Neural progenitor cell (in vitro differentiated cells): ENCODE measurements around the gene PAEP. TPM values are rescaled to one million over a fixed set of nuclear protein-coding genes. Genes with fewer than 3 reads are reported as not detected.

Experiments
- DNase-seq: peaks from one replicate; pipeline ENCODE4 v3.0.0-alpha.2; 2016; ENCODE audit warnings: low spot score
- H2AFZ ChIP-seq: fragments of 200-600 bp; sonication (generic); replicated peaks from 2 replicates; pipeline ENCODE4 v1.6.1; 2016; ENCODE audit warnings: antibody characterized with exemption
- H3F3A ChIP-seq: fragments of 200-600 bp; sonication (generic); 2 replicates; pipeline ENCODE4 v1.6.1; 2016; ENCODE audit warnings: antibody characterized with exemption, low read depth
- H3K27ac ChIP-seq: fragments of 200-600 bp; sonication (generic); 2 replicates; pipeline ENCODE4 v1.5.1; 2016; ENCODE audit warnings: mild to moderate bottlenecking
- H3K27me3 ChIP-seq: fragments of 200-600 bp; sonication (generic); 2 replicates; pipeline ENCODE4 v1.6.1; 2016; ENCODE audit warnings: mild to moderate bottlenecking, moderate library complexity
- H3K36me3 ChIP-seq: fragments of 200-600 bp; sonication (generic); 2 replicates; pipeline ENCODE4 v1.5.1; 2016
- H3K4me1 ChIP-seq: fragments of 200-600 bp; sonication (generic); 2 replicates; pipeline ENCODE4 v1.6.1; 2016; ENCODE audit warnings: mixed run types
- H3K4me2 ChIP-seq: fragments of 200-600 bp; sonication (generic); 2 replicates; pipeline ENCODE4 v1.6.1; 2016
- H3K4me3 ChIP-seq: fragments of 200-600 bp; sonication (generic); 2 replicates; pipeline ENCODE4 v1.5.1; 2016
- H3K79me2 ChIP-seq: fragments of 200-600 bp; sonication (generic); 2 replicates; pipeline ENCODE4 v1.6.1; 2016; ENCODE audit warnings: low read depth
- H3K9ac ChIP-seq: fragments of 200-600 bp; sonication (generic); 2 replicates; pipeline ENCODE4 v1.6.1; 2016
- H3K9me3 ChIP-seq: fragments of 200-600 bp; sonication (generic); 2 replicates; pipeline ENCODE4 v1.5.1; 2016; ENCODE audit warnings: low read depth
- H4K20me1 ChIP-seq: fragments of 200-600 bp; sonication (generic); 2 replicates; pipeline ENCODE4 v1.6.1; 2016; ENCODE audit warnings: low read depth
- H3K27ac Mint-ChIP-seq: 3 replicates; pipeline ENCODE4 v1.8.0; 2021; ENCODE audit warnings: mixed read lengths
- H3K27me3 Mint-ChIP-seq: 2 replicates; pipeline ENCODE4 v1.8.0; 2022; ENCODE audit warnings: low read depth, mild to moderate bottlenecking, inconsistent platforms, moderate library complexity, mixed read lengths; ENCODE audit not compliant: insufficient read depth
- H3K36me3 Mint-ChIP-seq: 3 replicates; pipeline ENCODE4 v1.8.0; 2021; ENCODE audit warnings: mixed read lengths
- H3K4me1 Mint-ChIP-seq: 3 replicates; pipeline ENCODE4 v1.8.0; 2021; ENCODE audit warnings: mixed read lengths
- H3K4me3 Mint-ChIP-seq: 3 replicates; pipeline ENCODE4 v1.8.0; 2021; ENCODE audit warnings: mild to moderate bottlenecking, moderate library complexity, mixed read lengths
- H3K9me3 Mint-ChIP-seq: 3 replicates; pipeline ENCODE4 v1.8.0; 2020; ENCODE audit warnings: mixed read lengths
- EZH2 ChIP-seq: fragments of 200-600 bp; sonication (generic); IDR thresholded peaks from 2 replicates; pipeline ENCODE4 v1.6.1; 2017; ENCODE audit warnings: antibody characterized with exemption, mild to moderate bottlenecking, moderate library complexity
- EZH2phosphoT487 ChIP-seq: fragments of 200-600 bp; sonication (generic); IDR thresholded peaks from 2 replicates; pipeline ENCODE4 v1.6.1; 2017; ENCODE audit warnings: antibody characterized with exemption
- total RNA-seq: library from RNA; depleted of rRNA; stranded (reverse); fragments of >200 nt; gene quantifications from 2 replicates; pipeline ENCODE4 v1.2.3, GENCODE V29; 2015; ENCODE audit warnings: low replicate concordance
- TF ChIP-seq, protein P1 (sequence below): fragments of 200-600 bp; sonication (generic); IDR thresholded peaks from 2 replicates; pipeline ENCODE4 v1.5.1; 2017; ENCODE audit warnings: antibody characterized with exemption, mild to moderate bottlenecking

Gene PAEP
- total RNA-seq, 1 donor from 2014 or later, result not detected

DNA sequence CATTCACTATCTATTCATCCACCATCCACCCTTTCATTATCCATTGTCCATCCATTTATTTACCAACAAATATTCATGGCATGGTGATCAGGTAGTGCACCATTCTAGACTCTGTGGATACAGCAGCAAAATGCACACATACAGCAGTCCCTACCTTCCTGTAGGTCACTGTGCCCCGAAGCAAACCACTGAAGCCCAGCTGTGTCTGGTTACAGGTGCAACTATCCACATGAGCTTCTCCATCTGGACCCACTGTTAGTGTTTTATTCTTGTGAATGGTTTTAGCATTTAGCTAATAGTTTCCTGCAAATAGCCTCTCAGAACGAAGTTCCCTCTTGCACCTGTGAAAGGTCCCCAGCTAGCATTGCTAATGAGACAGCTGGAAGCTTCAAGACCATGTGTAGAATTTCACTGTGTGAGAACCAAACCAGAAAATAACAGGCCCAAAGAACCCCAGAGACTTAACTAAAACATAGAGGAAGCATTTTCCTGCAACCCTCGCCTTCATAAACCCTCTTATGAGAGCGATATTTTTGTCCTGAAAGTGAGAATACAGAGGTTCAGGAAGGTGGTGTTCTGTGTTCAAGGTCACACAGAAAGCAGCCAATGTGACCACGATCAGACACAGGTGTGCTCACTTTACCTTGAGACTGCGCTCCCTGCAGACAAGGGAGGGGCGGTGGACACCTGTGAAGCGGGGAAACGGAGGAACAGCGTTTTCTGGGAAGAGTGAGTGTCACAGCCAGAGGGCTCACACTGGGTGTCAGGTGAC lies 18.5 kb downstream of the PAEP start:
- Histone ChIP-seq H3K9me3 (no peaks in the 10 kb centered on the region), H3K27ac (no peak overlapping the region)
- no peak overlapping the region for H3K4me3 Mint-ChIP-seq

DNA sequence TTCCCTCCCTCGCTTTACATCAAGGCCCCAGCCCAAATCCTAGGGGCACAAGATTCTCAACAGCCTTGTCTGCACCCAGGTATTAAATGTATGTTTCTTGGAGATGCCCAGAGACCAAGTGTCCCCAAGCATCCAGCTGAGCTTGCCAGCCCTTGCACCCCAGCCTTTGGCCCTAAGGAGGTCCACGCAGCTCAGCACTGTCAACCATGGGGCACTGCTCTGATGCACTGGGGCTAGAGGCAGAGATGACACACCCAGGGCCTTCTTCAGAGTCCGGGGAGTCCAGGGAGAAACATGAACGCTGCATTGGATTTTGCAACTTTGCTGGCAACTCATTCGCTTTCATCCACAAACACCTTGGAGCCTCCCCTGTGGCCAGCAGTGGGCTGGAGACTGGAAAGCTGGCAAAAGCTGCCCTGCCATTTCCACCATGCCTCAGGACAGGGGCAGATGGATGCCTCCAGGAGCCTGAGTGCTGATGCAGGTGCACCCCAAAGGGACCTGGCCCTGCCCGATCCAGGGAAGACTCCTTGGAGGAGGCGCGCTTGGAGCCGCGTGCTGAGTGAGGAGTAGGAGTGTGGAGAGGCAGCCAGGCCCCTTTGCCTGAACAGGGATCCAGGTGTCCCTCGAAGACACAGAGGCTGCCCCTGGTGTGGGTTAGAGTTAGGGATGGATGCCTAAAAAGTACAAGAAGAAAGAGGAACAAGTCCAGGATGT lies 19.3 kb downstream of the PAEP start:
- no peak overlapping the region for H3K27ac Mint-ChIP-seq
- Histone ChIP-seq H3K9ac (no peak overlapping the region), H3K79me2 (no peaks in the 10 kb centered on the region), H3K4me2 (no peak overlapping the region), H3K27me3 (no peaks in the 10 kb centered on the region), H3K36me3 (no peaks in the 10 kb centered on the region), H3K4me1 (no peaks in the 10 kb centered on the region), H2AFZ (no peak overlapping the region), H4K20me1 (no peaks in the 10 kb centered on the region), H3K9me3 (no peaks in the 10 kb centered on the region), H3K27ac (no peak overlapping the region), H3F3A (no peaks in the 10 kb centered on the region), H3K4me3 (no peak overlapping the region)
- H3K27me3 Mint-ChIP-seq, result peaks cover 7% of the 10 kb centered on the region
- H3K4me1 Mint-ChIP-seq, result peaks cover 2% of the 10 kb centered on the region
- peak overlapping the region; percentile 50 for H3K4me3 Mint-ChIP-seq
- no peak for DNase-seq
- H3K36me3 Mint-ChIP-seq, result no peaks in the 10 kb centered on the region
- TF ChIP-seq, protein P1, sequence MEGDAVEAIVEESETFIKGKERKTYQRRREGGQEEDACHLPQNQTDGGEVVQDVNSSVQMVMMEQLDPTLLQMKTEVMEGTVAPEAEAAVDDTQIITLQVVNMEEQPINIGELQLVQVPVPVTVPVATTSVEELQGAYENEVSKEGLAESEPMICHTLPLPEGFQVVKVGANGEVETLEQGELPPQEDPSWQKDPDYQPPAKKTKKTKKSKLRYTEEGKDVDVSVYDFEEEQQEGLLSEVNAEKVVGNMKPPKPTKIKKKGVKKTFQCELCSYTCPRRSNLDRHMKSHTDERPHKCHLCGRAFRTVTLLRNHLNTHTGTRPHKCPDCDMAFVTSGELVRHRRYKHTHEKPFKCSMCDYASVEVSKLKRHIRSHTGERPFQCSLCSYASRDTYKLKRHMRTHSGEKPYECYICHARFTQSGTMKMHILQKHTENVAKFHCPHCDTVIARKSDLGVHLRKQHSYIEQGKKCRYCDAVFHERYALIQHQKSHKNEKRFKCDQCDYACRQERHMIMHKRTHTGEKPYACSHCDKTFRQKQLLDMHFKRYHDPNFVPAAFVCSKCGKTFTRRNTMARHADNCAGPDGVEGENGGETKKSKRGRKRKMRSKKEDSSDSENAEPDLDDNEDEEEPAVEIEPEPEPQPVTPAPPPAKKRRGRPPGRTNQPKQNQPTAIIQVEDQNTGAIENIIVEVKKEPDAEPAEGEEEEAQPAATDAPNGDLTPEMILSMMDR, result no peak
- TF ChIP-seq EZH2phosphoT487, result no peak
- TF ChIP-seq EZH2, result no peak
- no peaks in the 10 kb centered on the region for H3K9me3 Mint-ChIP-seq

More for the DNA sequence above, 18.5 kb downstream of the PAEP start:
- Histone ChIP-seq H3K4me3 (no peak overlapping the region), H3F3A (no peaks in the 10 kb centered on the region), H3K4me1 (no peaks in the 10 kb centered on the region), H3K79me2 (no peaks in the 10 kb centered on the region), H2AFZ (no peak overlapping the region), H3K36me3 (no peaks in the 10 kb centered on the region), H4K20me1 (no peaks in the 10 kb centered on the region), H3K9ac (no peak overlapping the region), H3K27me3 (no peaks in the 10 kb centered on the region), H3K4me2 (no peak overlapping the region)
- no peak for DNase-seq
- H3K36me3 Mint-ChIP-seq, result no peaks in the 10 kb centered on the region
- peaks cover 5% of the 10 kb centered on the region for H3K27me3 Mint-ChIP-seq
- H3K27ac Mint-ChIP-seq, result no peak overlapping the region
- TF ChIP-seq, protein P1, result no peak
- TF ChIP-seq EZH2, result no peak
- no peak for TF ChIP-seq EZH2phosphoT487
- H3K9me3 Mint-ChIP-seq, result no peaks in the 10 kb centered on the region
- H3K4me1 Mint-ChIP-seq, result peaks cover 2% of the 10 kb centered on the region

DNA sequence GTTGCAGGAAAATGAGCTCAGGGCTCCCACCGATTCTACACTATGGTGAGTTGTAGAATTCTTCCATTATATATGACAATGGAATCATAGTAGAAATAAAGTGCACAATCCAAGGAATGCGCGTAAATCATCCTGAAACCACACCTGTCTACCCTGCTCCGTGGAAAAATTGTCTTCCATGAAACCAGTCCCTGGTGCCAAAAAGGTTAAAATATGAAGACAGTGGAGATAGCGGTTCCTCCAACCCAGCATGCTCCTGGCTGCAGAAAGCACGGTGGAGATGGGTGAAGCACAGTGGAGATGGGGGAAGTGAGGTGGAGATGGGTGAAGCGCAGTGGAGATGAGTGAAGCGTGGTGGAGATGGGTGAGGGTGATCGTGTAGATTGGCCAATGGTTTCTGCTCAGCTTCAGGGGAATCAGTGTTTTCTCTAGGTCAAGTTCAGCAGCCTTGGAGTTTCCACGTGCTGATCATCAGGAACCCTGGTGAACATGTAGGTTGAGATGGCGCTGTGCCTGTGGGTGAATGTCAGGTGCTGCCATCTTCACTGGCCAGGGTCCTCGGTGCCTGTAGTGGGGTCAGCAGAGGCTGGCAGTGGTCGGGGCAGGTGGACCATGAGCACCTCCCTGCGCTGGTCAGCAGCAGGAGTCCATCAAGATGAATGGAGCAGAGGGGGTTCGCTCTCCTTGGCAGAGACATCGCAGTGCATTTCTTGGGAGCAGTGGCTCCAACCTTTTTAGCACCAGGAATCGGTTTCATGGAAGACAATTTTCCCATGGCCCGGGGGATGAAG lies 20.3 kb downstream of the PAEP start:
- no peak overlapping the region for H3K4me3 Mint-ChIP-seq
- H3K4me3 ChIP-seq, result no peak overlapping the region

More for the DNA sequence above, 20.3 kb downstream of the PAEP start:
- Histone ChIP-seq H3K79me2 (no peaks in the 10 kb centered on the region), H4K20me1 (no peaks in the 10 kb centered on the region), H3K27me3 (no peaks in the 10 kb centered on the region), H2AFZ (no peak overlapping the region), H3K27ac (no peak overlapping the region), H3F3A (no peaks in the 10 kb centered on the region), H3K4me1 (no peaks in the 10 kb centered on the region), H3K4me2 (no peak overlapping the region), H3K9ac (no peak overlapping the region), H3K9me3 (no peaks in the 10 kb centered on the region), H3K36me3 (no peaks in the 10 kb centered on the region)
- DNase-seq, result no peak
- TF ChIP-seq EZH2phosphoT487, result no peak
- TF ChIP-seq, protein P1, result no peak
- no peak for TF ChIP-seq EZH2
- no peak overlapping the region for H3K27ac Mint-ChIP-seq
- peaks cover 2% of the 10 kb centered on the region for H3K4me1 Mint-ChIP-seq
- peaks cover 7% of the 10 kb centered on the region for H3K27me3 Mint-ChIP-seq
- H3K36me3 Mint-ChIP-seq, result no peaks in the 10 kb centered on the region
- H3K9me3 Mint-ChIP-seq, result no peaks in the 10 kb centered on the region
